ENCODE measurements around the gene CRY1.
"Not testable (repeated sequence)": the region's sequence is repeated elsewhere in the genome, so short reads cannot be mapped to it uniquely, and the experiment has no call there.

The CRY1 gene

DNA sequence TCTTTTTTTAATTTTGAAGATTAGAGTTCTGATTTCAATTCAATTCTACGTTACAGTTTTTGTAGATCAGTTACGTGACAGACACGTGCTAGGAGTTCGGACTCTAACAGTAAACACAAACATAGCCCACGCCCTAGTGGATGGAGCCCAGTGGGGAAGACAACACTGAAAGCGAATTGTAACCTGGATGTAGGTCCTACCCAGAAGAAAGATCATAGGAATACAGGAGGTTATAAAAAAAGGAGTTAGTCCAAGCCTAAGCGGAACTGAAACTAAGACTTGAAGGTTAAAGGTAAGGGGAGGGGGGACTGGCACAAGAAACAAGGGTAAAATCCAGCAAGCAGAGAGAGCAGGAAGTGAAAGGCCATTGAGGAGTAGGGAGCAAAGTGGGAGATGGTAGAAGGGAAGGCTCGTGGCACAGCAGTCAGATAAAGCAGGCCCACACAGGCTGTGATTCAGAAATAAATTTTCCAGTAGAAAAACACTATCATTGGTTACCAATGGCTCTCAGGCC, 15.7 kb upstream of the CRY1 start:
- DNase-seq (ENCODE audit: extremely low read depth in 1 of 2, low read depth in 1 of 2) = no peak

- not testable (repeated sequence) for DNase-seq (ENCODE audit: extremely low read depth in 1 of 2, low read depth in 1 of 2)
These were observed 15.0 kb upstream of the CRY1 start for GRCh38 chr12:107108366-107108765.

DNA sequence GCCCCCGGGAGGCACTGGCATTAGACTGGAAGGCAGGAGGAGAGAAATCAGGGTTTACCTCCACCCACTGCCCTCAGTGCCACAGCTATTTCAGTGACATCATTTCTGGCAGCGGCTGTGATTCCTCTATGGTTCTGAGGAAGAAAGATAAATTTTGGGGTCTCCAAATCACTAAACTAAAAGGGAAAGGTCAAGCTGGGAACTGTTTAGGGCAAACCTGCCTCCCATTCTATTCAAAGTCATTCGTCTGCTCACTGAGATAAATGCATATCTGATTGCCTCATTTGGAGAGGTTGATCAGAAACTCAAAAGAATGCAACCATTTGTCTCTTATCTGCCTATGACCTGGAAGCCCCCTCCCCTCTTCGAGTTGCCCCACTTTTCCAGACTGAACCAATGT, 14.0 kb upstream of the CRY1 start:
- DNase-seq (ENCODE audit: extremely low read depth in 1 of 2, low read depth in 1 of 2) = no peak

- no peak for DNase-seq (ENCODE audit: extremely low read depth in 1 of 2, low read depth in 1 of 2)
These were observed 13.1 kb upstream of the CRY1 start for GRCh38 chr12:107106241-107107025.

- DNase-seq (ENCODE audit: extremely low read depth in 1 of 2, low read depth in 1 of 2) = no peak
These were observed 12.0 kb upstream of the CRY1 start for GRCh38 chr12:107105410-107105703.

DNA sequence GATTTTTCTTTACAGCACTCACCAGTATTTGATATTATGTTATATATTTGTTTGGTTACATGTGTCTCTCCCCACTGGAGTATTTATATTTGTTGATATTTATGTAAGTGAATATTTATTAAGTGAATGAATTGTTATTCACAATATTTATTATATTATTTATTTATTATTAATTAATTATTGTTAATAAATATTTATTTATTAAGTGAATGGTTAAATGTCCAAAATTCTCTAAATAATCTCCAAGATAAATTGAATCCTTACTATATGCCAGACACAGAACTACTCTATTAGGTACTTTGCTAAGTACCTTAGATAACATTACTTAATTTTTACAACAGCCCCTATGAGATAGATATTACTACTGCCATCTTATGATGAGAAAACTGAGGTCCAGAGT, 10.2 kb upstream of the CRY1 start:
- no peak for DNase-seq (ENCODE audit: extremely low read depth in 1 of 2, low read depth in 1 of 2)

- no peak for DNase-seq (ENCODE audit: extremely low read depth in 1 of 2, low read depth in 1 of 2)
These were observed 9.7 kb upstream of the CRY1 start for GRCh38 chr12:107103097-107103496.

GRCh38 chr12:107102294-107102693, 8.9 kb upstream of the CRY1 start:
- DNase-seq (ENCODE audit: extremely low read depth in 1 of 2, low read depth in 1 of 2) = no peak

DNA sequence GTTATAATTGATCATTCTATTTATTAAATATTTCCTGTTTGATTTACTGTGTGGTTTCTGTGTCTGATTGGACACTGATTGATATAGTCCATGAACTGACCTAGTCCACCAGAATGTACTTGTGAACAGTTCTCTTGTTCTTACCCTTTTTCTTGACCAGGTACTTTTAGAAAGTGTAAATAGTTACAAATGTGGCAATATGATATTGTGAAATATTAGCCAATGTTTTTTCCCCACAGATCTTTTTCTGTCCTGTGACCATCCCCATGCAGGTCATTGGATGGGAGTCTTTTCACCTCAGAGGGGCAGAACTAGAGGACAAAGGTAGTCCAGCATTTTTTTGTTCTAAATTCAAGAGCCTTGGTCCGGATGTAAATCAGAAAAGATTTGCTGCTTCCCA, 8.3 kb upstream of the CRY1 start:
- DNase-seq (ENCODE audit: extremely low read depth in 1 of 2, low read depth in 1 of 2) = no peak

- no peak for DNase-seq (ENCODE audit: extremely low read depth in 1 of 2, low read depth in 1 of 2)
These were observed 6.6 kb upstream of the CRY1 start for GRCh38 chr12:107099917-107100316.

- DNase-seq (ENCODE audit: extremely low read depth in 1 of 2, low read depth in 1 of 2) = no peak
These were observed 3.2 kb upstream of the CRY1 start for GRCh38 chr12:107096571-107096970.

- DNase-seq (ENCODE audit: extremely low read depth in 1 of 2, low read depth in 1 of 2) = no peak
These were observed 767 bp upstream of the CRY1 start for GRCh38 chr12:107094183-107094448.

GRCh38 chr12:107092669-107093416, 506 bp downstream of the CRY1 start:
- peak; percentile 45 to 53 for DNase-seq (ENCODE audit: extremely low read depth in 1 of 2, low read depth in 1 of 2)

DNA sequence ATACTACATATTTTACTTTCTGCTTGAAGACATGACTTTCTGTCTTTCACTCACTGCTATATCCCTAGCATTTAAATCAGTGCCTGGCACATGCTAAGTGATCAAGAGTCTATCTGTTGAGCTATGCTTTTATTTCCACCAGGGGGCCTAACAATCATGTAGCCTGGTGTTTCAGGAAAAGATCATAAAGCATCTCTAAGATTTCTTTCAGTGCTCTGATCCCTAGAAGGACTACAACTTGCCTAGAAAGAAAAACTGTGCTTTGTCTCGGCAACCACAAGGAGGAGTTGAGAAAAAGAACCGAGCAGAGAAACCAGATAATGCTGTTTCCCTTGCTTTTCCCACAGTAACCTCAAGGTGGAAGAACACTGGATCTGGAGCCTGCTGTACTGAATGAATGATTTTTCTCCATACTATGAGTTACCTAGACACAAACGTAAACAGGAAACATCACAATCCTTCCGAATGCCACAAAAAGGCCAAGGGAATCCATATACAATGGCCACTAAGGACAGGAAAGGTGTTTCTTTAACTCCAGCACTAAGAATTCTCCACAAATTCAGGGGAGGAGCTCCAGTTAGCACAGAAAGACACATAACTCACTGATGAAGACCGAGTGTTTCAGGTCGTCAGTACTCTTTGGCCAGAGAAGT, 1.2 kb downstream of the CRY1 start:
- no peak for DNase-seq (ENCODE audit: extremely low read depth in 1 of 2, low read depth in 1 of 2)

DNA sequence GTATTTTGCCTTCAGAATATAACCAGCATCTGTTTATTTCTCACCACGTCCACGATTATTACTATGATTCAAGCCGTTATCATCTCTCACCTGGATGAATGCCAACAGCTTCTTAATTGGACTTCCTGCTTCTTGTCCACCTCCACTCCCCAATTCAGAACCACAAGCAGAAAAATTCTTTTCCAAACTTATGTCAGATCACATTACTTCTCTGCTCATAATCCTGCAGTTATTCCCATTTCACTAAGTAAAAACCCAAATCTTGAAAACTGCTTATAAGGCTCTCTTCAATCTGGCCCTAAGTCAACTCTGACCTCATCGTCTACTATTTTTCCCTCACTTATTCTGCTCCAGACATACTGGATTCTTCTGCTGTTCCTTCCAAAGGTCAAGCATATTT, 2.0 kb downstream of the CRY1 start:
- DNase-seq (ENCODE audit: extremely low read depth in 1 of 2, low read depth in 1 of 2) = no peak

GRCh38 chr12:107090711-107091110, 2.6 kb downstream of the CRY1 start:
- DNase-seq (ENCODE audit: extremely low read depth in 1 of 2, low read depth in 1 of 2) = no peak

GRCh38 chr12:107088912-107089311, 4.4 kb downstream of the CRY1 start:
- DNase-seq (ENCODE audit: extremely low read depth in 1 of 2, low read depth in 1 of 2) = no peak

DNA sequence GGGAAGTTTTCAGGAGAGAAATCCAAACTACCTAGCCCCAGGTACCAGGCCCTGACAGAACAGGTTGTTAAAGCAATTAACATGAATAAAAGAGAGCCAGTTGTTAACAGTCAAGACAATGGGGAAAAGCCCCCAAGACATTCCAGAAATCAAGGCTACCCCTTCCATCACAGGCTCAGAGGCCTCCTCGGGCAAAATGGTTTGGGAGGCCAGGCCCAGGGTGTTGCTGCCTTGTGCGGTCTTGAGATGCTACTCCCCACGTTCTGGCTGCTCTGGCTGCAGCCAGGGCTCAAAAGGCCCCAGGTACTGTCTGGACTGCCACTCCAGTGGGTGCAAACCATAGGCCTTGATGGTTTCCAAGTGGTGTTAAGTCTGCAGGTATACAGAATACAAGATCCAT, 7.0 kb downstream of the CRY1 start:
- no peak for DNase-seq (ENCODE audit: extremely low read depth in 1 of 2, low read depth in 1 of 2)

GRCh38 chr12:107081778-107082177, 11.6 kb downstream of the CRY1 start:
- no peak for DNase-seq (ENCODE audit: extremely low read depth in 1 of 2, low read depth in 1 of 2)

- DNase-seq (ENCODE audit: extremely low read depth in 1 of 2, low read depth in 1 of 2) = no peak
These were observed 13.1 kb downstream of the CRY1 start for GRCh38 chr12:107080299-107080698.

DNA sequence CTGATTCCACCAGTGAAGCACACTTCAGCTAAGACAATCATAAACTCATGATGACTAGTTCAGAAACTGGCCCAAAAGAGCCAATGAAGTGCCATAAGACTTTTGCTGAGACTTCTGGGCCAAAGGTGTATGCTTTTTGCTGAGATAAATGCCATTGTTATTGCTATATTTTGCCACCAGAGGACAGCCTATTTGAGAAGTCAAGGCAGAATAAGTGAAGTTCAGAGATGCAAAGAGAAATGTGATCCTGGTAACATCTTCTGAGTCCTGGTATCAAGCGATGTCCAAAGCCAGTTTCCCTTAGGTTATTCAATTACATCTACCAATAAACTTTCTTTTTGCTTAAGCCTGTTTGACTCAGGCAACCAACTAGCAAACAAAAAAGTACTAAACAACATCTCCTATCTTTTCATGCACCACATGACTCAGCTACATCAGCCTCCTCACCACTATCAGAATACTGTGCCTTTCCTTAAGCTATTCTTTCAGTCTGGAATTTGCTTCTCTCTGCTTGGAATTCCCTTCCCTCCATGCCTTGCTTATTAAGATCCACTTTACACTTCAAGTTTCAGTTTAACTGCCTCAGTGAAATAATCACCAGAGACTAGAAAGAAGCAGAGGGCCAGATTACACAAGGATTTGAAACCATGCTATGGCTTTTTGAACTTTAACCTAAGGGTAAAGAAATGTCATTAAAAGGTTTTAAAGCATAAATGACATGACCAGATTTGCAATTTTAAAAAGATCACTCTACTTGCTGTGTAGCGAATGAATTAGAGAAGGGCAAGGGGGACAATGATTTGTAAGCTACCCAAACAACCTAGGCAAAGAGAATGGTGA, 14.0 kb downstream of the CRY1 start:
- DNase-seq (ENCODE audit: extremely low read depth in 1 of 2, low read depth in 1 of 2) = no peak

Data from stimulated activated CD8-positive, alpha-beta memory T cell treated with anti-CD3 and anti-CD28 coated beads, Interleukin-7, amount 100 ng/mL, for 48 hours (primary cell).